Measurements from ENCODE around the gene LY9.

Gene LY9

DNA sequence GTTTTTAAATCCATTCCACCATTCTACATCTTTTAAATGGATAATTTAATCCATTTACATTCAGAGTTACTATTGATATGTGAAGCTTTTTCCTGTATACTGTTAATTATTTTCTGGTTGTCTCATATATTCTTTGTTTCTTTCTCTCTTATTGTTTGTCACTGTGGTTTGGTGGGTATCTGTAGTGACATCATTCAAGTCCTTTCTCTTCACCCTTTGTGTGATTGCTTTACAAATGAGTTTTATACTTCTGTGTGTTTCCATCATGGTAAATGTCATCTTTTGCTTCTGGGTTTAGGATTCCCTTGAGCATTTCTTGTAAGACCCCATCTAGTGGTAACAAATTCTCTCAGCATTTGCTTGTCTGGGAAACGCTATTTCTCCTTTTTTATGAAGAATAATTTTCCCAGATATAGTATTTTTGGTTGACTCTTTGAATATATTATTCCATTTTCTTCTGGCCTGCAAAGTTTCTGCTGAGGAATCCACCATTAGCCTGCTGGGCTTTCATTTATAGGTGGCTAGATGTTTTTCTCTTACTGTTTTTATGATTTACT is 10.2 kb downstream of the LY9 start:
- H3K4me1 ChIP-seq, result peaks cover 0 to 9% (median 6%) of the 10 kb centered on the region in 10 experiments; a peak in 19 of 20 replicates
- H3K27ac ChIP-seq, result no peak overlapping the region
- H3K9me3 ChIP-seq (replicated peaks in 1 of 11), result peaks cover 42 to 72% (median 61%) of the 10 kb centered on the region in 11 experiments
- no peak for TF ChIP-seq Cebpa-rat (IDR thresholded peaks at IDR 0.05)
- H3K36me3 ChIP-seq, result peaks cover 0 to 30% (median 18%) of the 10 kb centered on the region in 11 experiments; a peak in 14 of 22 replicates
- H3K27me3 ChIP-seq, result no peaks in the 10 kb centered on the region
- H3K4me3 ChIP-seq, result no peak overlapping the region
- no peaks in the 10 kb centered on the region for H4K20me1 ChIP-seq
- no peak overlapping the region for H3K4me2 ChIP-seq
- H3K9ac ChIP-seq, result no peak overlapping the region

DNA sequence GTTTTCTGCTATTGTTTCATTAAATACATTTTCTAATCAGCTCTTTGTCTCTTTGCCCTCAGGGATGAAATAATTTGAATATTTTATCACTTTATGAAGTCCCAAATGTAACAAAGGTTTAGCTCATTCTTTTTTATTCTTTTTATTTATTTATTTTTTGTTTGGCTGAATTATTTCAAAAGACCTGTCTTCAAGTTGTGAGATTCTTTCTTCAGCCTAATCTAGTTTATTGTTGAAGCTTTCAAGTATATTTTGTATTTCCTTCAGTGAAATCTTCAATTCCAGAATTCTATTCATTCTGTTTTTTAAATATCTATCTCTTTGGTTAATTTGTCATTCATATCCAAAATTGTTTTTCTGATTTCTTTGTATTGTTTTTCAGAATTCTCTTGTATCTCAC is 10.8 kb downstream of the LY9 start:
- peaks cover 0 to 3% (median under 1%) of the 10 kb centered on the region in 10 experiments; a peak in 7 of 20 replicates for H3K4me1 ChIP-seq
- no peak overlapping the region for H3K4me2 ChIP-seq
- H4K20me1 ChIP-seq, result no peaks in the 10 kb centered on the region
- peaks cover 42 to 70% (median 59%) of the 10 kb centered on the region in 11 experiments for H3K9me3 ChIP-seq (replicated peaks in 1 of 11)
- H3K36me3 ChIP-seq, result peaks cover 0 to 29% (median 17%) of the 10 kb centered on the region in 11 experiments; a peak in 14 of 22 replicates
- no peaks in the 10 kb centered on the region for H3K27me3 ChIP-seq
- H3K9ac ChIP-seq, result no peak overlapping the region
- TF ChIP-seq Cebpa-rat (IDR thresholded peaks at IDR 0.05), result no peak
- no peak overlapping the region for H3K4me3 ChIP-seq
- no peak overlapping the region for H3K27ac ChIP-seq

DNA sequence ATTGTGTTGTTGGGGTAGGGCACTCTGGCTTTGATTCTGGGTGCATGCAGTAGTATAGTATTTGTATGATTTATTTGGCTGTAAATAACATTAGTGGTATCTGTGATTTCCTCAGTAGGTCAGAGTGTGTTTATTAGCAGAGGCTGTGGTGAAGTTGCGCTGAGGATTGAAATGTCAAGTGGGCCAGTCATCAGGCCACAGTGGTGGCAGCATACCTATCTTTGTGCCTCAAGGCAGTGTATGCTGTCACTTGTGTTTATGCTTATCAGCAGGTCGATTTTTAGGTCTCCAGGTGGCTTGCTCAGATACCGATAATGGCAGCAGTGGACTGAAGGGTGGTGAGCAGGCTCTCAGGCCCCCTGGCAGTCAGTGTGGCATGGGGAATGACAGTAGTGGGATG is 11.3 kb downstream of the LY9 start:
- H3K9ac ChIP-seq, result no peak overlapping the region
- H3K9me3 ChIP-seq (replicated peaks in 1 of 11), result peaks cover 42 to 66% (median 54%) of the 10 kb centered on the region in 11 experiments
- H3K36me3 ChIP-seq, result peaks cover 0 to 24% (median 13%) of the 10 kb centered on the region in 11 experiments; a peak in 14 of 22 replicates
- no peak overlapping the region for H3K4me3 ChIP-seq
- H3K27me3 ChIP-seq, result no peaks in the 10 kb centered on the region
- H4K20me1 ChIP-seq, result no peaks in the 10 kb centered on the region
- TF ChIP-seq Cebpa-rat (IDR thresholded peaks at IDR 0.05), result no peak
- H3K4me1 ChIP-seq, result no peaks in the 10 kb centered on the region
- H3K27ac ChIP-seq, result no peak overlapping the region
- H3K4me2 ChIP-seq, result no peak overlapping the region

DNA sequence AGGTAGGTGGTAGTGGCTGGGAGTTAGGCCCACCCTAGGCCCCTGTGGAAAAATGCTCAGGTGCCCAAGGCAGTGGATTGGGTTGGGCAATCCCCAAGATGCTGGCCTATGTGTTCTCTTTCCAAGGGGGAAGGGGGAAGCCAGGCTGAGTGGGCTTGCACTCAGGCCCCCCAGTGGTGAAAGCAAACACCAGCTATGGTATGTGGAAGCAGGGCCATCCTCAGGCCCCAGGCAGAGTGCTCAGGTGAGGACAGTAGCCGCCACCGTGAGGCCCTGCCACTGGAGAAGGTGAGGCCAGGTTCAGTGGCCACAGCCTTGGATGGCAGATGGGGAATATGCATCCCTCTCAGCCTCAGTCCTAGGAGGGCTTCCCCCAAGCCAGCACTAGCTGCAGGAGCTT is 11.8 kb downstream of the LY9 start:
- H3K4me2 ChIP-seq, result no peak overlapping the region
- TF ChIP-seq Cebpa-rat (IDR thresholded peaks at IDR 0.05), result no peak
- no peak overlapping the region for H3K27ac ChIP-seq
- no peaks in the 10 kb centered on the region for H4K20me1 ChIP-seq
- H3K27me3 ChIP-seq, result no peaks in the 10 kb centered on the region
- no peaks in the 10 kb centered on the region for H3K4me1 ChIP-seq
- H3K9ac ChIP-seq, result no peak overlapping the region
- peaks cover 42 to 61% (median 52%) of the 10 kb centered on the region in 11 experiments for H3K9me3 ChIP-seq (replicated peaks in 1 of 11)
- H3K4me3 ChIP-seq, result no peak overlapping the region
- H3K36me3 ChIP-seq, result peaks cover 0 to 22% (median 10%) of the 10 kb centered on the region in 11 experiments; a peak in 12 of 22 replicates

DNA sequence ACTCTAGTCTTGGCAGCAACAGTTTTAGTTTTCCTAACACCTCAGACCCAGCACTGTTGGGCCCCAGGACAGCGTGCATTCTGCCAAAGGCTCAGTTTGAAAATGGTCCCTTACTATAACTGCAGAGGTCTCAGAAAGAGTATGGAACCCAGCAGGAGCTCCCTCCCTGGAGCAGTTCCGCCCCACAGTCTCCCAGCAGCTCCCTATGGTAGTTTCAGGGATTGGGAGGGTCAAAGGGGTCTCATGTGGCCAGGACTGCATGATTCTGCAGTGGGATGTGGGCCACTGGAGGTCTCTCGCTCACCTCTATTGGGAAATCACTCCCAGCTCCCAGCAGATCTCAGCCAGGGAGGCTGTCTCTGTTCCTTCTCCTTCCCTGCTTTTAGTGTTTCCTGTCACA is 12.3 kb downstream of the LY9 start:
- TF ChIP-seq Cebpa-rat (IDR thresholded peaks at IDR 0.05), result no peak
- H3K4me2 ChIP-seq, result no peak overlapping the region
- peaks cover 42 to 56% (median 52%) of the 10 kb centered on the region in 11 experiments for H3K9me3 ChIP-seq (replicated peaks in 1 of 11)
- H3K36me3 ChIP-seq, result peaks cover 0 to 22% (median 10%) of the 10 kb centered on the region in 11 experiments; a peak in 11 of 22 replicates
- H3K9ac ChIP-seq, result no peak overlapping the region
- no peak overlapping the region for H3K4me3 ChIP-seq
- H4K20me1 ChIP-seq, result no peaks in the 10 kb centered on the region
- H3K4me1 ChIP-seq, result no peaks in the 10 kb centered on the region
- H3K27me3 ChIP-seq, result no peaks in the 10 kb centered on the region
- no peak overlapping the region for H3K27ac ChIP-seq

DNA sequence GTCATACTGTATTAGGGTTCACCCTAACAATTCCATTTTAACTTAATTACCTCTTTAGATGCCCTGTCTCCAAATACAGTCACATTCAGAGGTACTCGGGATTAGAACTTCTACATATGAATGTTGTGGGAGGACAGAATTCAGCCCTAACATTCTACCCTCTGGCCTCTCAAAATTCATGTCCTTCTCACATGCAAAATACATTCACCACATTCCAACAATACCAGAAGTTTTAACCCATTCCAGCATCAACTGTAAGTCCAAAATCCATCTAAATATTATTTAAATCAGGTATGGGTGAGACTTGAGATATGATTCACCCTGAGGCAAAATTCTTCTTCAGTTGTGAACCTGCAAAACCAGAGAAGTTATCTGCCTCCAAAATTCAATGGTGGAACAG is 14.5 kb downstream of the LY9 start:
- TF ChIP-seq Cebpa-rat (IDR thresholded peaks at IDR 0.05), result no peak

DNA sequence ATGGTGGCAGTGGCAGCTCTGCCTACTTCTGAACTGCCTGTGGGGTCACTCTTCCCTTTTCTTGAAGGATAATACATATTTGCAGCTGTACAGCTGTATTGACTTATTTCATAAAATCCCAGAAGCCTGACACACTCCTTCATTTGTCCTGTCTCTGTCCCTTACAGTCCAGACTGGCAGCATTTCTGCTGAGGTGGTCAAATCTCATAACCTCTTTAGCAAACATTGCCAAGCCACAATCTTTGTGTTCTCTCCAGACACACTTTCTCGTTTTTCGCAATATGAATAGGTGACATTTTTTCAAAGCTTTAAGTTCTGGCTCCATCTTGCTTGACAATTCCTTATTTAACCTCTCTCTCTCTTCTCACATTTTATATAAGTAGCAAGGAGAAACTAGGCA is 15.2 kb downstream of the LY9 start:
- no peak overlapping the region for H3K9ac ChIP-seq

More for the DNA sequence above, 14.5 kb downstream of the LY9 start:
- Histone ChIP-seq H3K27ac (no peak overlapping the region), H3K36me3 (peaks cover 0 to 22% (median 10%) of the 10 kb centered on the region in 11 experiments; a peak in 10 of 22 replicates), H3K9me3 (replicated peaks in 1 of 11) (peaks cover 30 to 35% (median 31%) of the 10 kb centered on the region in 11 experiments), H3K9ac (no peak overlapping the region), H3K27me3 (no peaks in the 10 kb centered on the region), H3K4me1 (no peaks in the 10 kb centered on the region), H3K4me3 (no peak overlapping the region), H3K4me2 (no peak overlapping the region), H4K20me1 (no peaks in the 10 kb centered on the region)

DNA sequence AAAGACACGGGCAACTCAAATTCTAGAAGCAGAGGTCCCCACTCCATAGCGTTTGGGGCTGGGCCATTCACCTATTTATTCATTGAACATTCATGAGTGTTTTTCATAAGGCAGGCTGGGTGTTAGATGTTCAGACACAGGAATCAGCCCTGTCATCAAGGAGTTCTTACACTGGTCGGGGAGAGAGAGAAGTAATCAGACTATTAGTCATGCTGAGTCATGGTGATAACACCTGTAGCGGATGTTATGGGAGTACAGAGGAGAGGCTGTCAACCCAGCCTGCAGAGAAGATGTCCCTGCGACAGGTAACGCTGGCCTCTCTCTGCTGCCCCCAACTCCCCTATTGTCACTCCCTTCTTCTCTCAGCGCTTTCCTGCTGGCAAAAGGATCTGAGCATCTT is 17.2 kb downstream of the LY9 start:
- Histone ChIP-seq H3K4me1 (no peaks in the 10 kb centered on the region), H3K4me3 (no peak overlapping the region), H4K20me1 (no peaks in the 10 kb centered on the region), H3K4me2 (no peak overlapping the region), H3K9me3 (replicated peaks in 1 of 11) (peaks cover 3 to 7% (median 4%) of the 10 kb centered on the region in 11 experiments; a peak in 21 of 22 replicates), H3K27ac (no peak overlapping the region), H3K27me3 (no peaks in the 10 kb centered on the region), H3K36me3 (peaks cover 0 to 5% (median 0%) of the 10 kb centered on the region in 11 experiments; a peak in 4 of 22 replicates), H3K9ac (no peak overlapping the region)
- no peak for TF ChIP-seq Cebpa-rat (IDR thresholded peaks at IDR 0.05)

More for the DNA sequence above, 15.2 kb downstream of the LY9 start:
- Histone ChIP-seq H3K4me2 (no peak overlapping the region), H3K27me3 (no peaks in the 10 kb centered on the region), H3K9me3 (replicated peaks in 1 of 11) (peaks cover 23 to 28% (median 25%) of the 10 kb centered on the region in 11 experiments), H3K4me3 (no peak overlapping the region), H3K27ac (no peak overlapping the region), H3K36me3 (peaks cover 0 to 19% (median 10%) of the 10 kb centered on the region in 11 experiments; a peak in 10 of 22 replicates), H3K4me1 (no peaks in the 10 kb centered on the region), H4K20me1 (no peaks in the 10 kb centered on the region)
- no peak for TF ChIP-seq Cebpa-rat (IDR thresholded peaks at IDR 0.05)

DNA sequence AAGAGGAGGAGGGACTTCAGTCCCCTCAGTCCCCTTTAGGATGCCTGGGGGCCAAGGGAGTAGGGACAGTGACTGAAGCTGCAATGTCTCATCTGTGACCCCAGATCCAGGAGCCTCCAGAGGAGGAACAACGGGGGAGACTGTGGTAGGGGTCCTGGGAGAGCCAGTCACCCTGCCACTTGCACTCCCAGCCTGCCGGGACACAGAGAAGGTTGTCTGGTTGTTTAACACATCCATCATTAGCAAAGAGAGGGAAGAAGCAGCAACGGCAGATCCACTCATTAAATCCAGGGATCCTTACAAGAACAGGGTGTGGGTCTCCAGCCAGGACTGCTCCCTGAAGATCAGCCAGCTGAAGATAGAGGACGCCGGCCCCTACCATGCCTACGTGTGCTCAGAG is 18.3 kb downstream of the LY9 start:
- no peak overlapping the region for H3K4me2 ChIP-seq
- no peak overlapping the region for H3K4me3 ChIP-seq
- no peak overlapping the region for H3K27ac ChIP-seq
- H4K20me1 ChIP-seq, result no peaks in the 10 kb centered on the region
- H3K4me1 ChIP-seq, result no peaks in the 10 kb centered on the region
- no peak overlapping the region for H3K9ac ChIP-seq
- peaks cover 0 to 5% (median 0%) of the 10 kb centered on the region in 11 experiments; a peak in 1 of 22 replicates for H3K36me3 ChIP-seq
- no peaks in the 10 kb centered on the region for H3K27me3 ChIP-seq
- no peak for TF ChIP-seq Cebpa-rat (IDR thresholded peaks at IDR 0.05)
- no peaks in the 10 kb centered on the region for H3K9me3 ChIP-seq (replicated peaks in 1 of 11)

DNA sequence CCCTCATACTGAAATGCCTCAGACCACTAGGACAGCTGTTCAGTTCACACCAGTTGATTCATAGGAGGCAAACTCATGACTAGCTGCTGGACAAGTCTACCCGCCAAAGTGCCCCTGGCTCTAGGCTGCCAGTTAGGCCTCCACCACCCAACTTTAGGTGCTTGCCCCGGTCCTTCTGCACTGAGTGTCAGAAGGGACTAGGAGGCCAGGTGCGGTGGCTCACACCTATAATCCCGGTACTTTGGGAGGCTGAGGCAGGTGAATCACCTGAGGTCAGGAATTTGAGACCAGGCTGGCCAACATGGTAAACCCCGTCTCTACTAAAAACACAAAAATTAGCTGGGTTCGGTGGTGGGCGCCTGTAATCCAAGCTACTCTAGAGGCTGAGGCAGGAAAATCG is 18.9 kb downstream of the LY9 start:
- no peak overlapping the region for H3K4me2 ChIP-seq
- H3K9me3 ChIP-seq (replicated peaks in 1 of 11), result no peaks in the 10 kb centered on the region
- H3K4me3 ChIP-seq, result no peak overlapping the region
- TF ChIP-seq Cebpa-rat (IDR thresholded peaks at IDR 0.05), result no peak
- no peaks in the 10 kb centered on the region for H4K20me1 ChIP-seq
- no peak overlapping the region for H3K9ac ChIP-seq
- H3K4me1 ChIP-seq, result no peaks in the 10 kb centered on the region
- no peaks in the 10 kb centered on the region for H3K27me3 ChIP-seq
- H3K36me3 ChIP-seq, result peaks cover 0 to 5% (median 0%) of the 10 kb centered on the region in 11 experiments; a peak in 1 of 22 replicates
- no peak overlapping the region for H3K27ac ChIP-seq

Data from BLaER1 treated with 17β-estradiol and CSF1 and Interleukin-3, amounts not matched to agents 10 nM and 100 nM (cell line).